Uterus (tissue), 4 donors: Measurements from ENCODE around the gene MYADML2. TPM values are rescaled to one million over a fixed set of nuclear protein-coding genes. Genes with fewer than 3 reads are reported as not detected.

Experiments used
- DNase-seq, 2 donors: peaks; one replicate each; pipeline ENCODE4 v3.0.0-alpha.2; 2019 to 2020
- H3K27ac ChIP-seq, 2 donors: fragments of 200-600 bp; sonication (generic); 1 replicate in 1 of 2; 2 replicates in 1 of 2; pipeline ENCODE4 v1.5.1; 2016 to 2018
- H3K27me3 ChIP-seq, 2 donors: fragments of 200-600 bp; sonication (generic); one replicate each; pipeline ENCODE4 v1.5.1; 2018 to 2019; ENCODE audit warnings: control low read depth in 1 of 2
- H3K36me3 ChIP-seq, 2 donors: fragments of 200-600 bp; sonication (generic); one replicate each; pipeline ENCODE4 v1.5.1; 2019; ENCODE audit warnings: control low read depth in 1 of 2
- H3K4me1 ChIP-seq, 2 donors: fragments of 200-600 bp; sonication (generic); one replicate each; pipeline ENCODE4 v1.5.1; 2018 to 2019; ENCODE audit warnings: control low read depth in 1 of 2
- H3K4me3 ChIP-seq, 2 donors: fragments of 200-600 bp; sonication (generic); 1 replicate in 1 of 2; 2 replicates in 1 of 2; pipeline ENCODE4 v1.5.1; 2018 to 2019; ENCODE audit warnings: mild to moderate bottlenecking in 1 of 2
- H3K9me3 ChIP-seq, 2 donors: fragments of 200-600 bp; sonication (generic); one replicate each; pipeline ENCODE4 v1.5.1; 2019; ENCODE audit warnings: control low read depth in 1 of 2
- CTCF ChIP-seq, 4 experiments: fragments of 200-600 bp in 2 of 4; fragments of 450-650 bp in 2 of 4; sonication (generic) in 2 of 4; IDR thresholded peaks; one replicate each; pipeline ENCODE4 v1.5.1; 2016 to 2019; ENCODE audit warnings: antibody characterized with exemption in 4 of 4, mild to moderate bottlenecking in 2 of 4, moderate library complexity in 1 of 4
- POLR2A ChIP-seq, 2 donors: fragments of 450-650 bp; IDR thresholded peaks; one replicate each; pipeline ENCODE4 v1.6.1; 2016; ENCODE audit warnings: antibody characterized with exemption in 2 of 2, mild to moderate bottlenecking in 1 of 2, moderate library complexity in 1 of 2
- intact Hi-C: fragments of 100-400 bp; cut with DNase I; formaldehyde crosslinking; loops from one replicate; pipeline ENCODE4 v1.15.1; 2023; ENCODE audit warnings: low total_unique reads
- total RNA-seq, 4 donors: library from RNA; depleted of rRNA in 3 of 4; stranded (reverse); fragments of >200 nt in 3 of 4; gene quantifications; one replicate each; pipeline versions ENCODE4 v1.1.0 to v1.2.4, GENCODE V29; 2014 to 2023
- donor health status: DM: yes; HTN: yes; CAD: no.

MYADML2 gene
- total RNA-seq, 4 donors from 2014 or later, result not detected

GRCh38 chr17:81993729-81994592 lies 46.9 kb upstream of the MYADML2 start:
- Histone ChIP-seq H3K27me3 (no peaks in the 10 kb centered on the region), H3K27ac (no peak overlapping the region), H3K4me3 (no peak overlapping the region), H3K4me1 (no peaks in the 10 kb centered on the region), H3K36me3 (no peaks in the 10 kb centered on the region), H3K9me3 (no peaks in the 10 kb centered on the region)
- intact Hi-C loops, result no loop called here
- no peak for DNase-seq
- TF ChIP-seq CTCF (IDR thresholded peaks at IDR 0.05) (no peak), POLR2A (IDR thresholded peaks at IDR 0.05) (no peak)

- Histone ChIP-seq H3K4me1 (no peaks in the 10 kb centered on the region), H3K27me3 (no peaks in the 10 kb centered on the region), H3K9me3 (no peaks in the 10 kb centered on the region), H3K27ac (no peak overlapping the region), H3K36me3 (no peaks in the 10 kb centered on the region), H3K4me3 (no peak overlapping the region)
- no peak for DNase-seq
- no peak for TF ChIP-seq POLR2A (IDR thresholded peaks at IDR 0.05)
- intact Hi-C loops, result no loop called here
These were observed 45.5 kb upstream of the MYADML2 start for GRCh38 chr17:81992306-81993102.

DNA sequence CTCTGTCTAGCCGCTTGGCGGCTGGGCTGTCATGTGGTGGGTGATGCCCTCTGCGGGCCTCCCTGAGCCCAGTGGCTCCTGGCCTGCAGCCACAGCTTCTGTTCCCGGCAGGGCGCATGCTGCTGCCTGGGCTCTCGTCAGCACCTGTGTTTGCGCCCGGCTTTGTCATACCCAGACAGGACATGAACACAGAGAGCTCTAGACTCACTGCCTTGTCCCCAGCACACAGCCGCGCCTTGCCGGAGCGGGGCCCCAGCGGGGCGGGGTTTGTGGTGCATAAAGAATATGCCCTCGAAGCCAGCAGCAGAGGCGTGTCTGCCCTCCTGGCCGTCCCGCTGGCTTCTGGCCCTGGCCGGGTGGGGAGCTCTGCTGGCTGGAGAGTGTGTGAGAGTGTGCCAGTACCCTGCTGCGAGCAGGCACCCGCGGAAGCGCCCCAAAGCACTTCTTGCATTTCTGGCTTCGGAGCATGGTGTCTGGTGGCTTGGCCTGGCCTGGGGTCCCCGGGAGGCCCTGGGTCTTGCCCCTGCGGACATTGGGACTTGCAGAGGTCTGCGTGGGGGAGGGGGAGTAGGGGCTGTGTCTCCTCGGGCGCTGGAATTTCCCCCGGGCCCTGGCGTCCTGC lies 44.8 kb upstream of the MYADML2 start:
- no peaks in the 10 kb centered on the region for H3K27me3 ChIP-seq
- no peaks in the 10 kb centered on the region for H3K9me3 ChIP-seq
- no peak overlapping the region for H3K27ac ChIP-seq
- TF ChIP-seq POLR2A (IDR thresholded peaks at IDR 0.05), result peak in 1 of 2 donors; percentile 20
- TF ChIP-seq CTCF (IDR thresholded peaks at IDR 0.05), result no peak
- no peak overlapping the region for H3K4me3 ChIP-seq
- no peaks in the 10 kb centered on the region for H3K36me3 ChIP-seq
- intact Hi-C loops, result no loop called here
- no peak for DNase-seq
- no peaks in the 10 kb centered on the region for H3K4me1 ChIP-seq

DNA sequence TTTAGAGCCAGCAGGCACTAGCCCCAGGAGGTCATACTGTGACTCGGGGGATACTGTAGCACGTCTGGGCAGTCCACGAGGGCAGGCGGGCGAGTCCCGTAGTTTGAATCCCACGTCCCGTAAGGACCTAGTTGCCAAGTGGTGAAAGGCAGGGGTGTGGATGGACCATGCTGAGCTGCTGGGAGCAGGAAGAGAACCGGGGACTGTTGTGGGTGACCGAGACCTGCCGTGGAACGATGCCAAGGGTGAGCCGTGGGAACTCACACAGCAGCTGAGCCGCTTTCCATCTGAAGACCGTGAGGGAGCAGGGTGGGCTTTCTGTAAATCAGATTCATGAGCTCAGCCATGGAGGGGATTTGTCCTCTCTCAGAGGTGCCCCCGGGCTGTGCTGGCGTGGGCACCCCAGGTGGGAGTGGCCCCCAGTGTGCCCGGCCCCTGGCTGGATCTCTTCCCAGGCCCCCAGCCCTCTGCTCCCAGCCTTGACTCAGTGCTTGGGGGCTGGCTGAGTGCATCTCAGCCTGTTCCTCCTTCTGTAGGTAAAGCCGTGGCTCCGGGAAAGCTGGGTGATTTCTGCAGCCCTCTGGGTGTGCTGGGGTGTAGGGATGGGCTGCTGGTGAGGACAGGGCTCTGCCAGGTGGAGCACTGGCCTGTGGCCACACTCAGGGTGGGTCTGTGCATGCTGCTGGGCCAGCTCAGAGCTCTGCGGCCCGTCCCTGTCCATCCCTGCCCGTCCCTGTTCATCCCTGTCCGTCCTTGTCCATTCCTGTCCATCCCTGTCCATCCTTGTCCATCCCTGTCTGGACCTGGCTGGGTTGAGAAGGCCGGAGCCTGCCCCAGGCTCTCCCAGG lies 44.0 kb upstream of the MYADML2 start:
- H3K4me1 ChIP-seq, result no peaks in the 10 kb centered on the region
- no peaks in the 10 kb centered on the region for H3K27me3 ChIP-seq
- intact Hi-C loops, result no loop called here
- no peaks in the 10 kb centered on the region for H3K9me3 ChIP-seq
- no peak for DNase-seq
- no peak overlapping the region for H3K27ac ChIP-seq
- TF ChIP-seq CTCF (IDR thresholded peaks at IDR 0.05) (no peak), POLR2A (IDR thresholded peaks at IDR 0.05) (no peak)
- H3K4me3 ChIP-seq, result no peak overlapping the region
- no peaks in the 10 kb centered on the region for H3K36me3 ChIP-seq

- Histone ChIP-seq H3K27me3 (no peaks in the 10 kb centered on the region), H3K27ac (no peak overlapping the region), H3K36me3 (no peaks in the 10 kb centered on the region), H3K4me1 (no peaks in the 10 kb centered on the region), H3K9me3 (no peaks in the 10 kb centered on the region), H3K4me3 (no peak overlapping the region)
- no peak for DNase-seq
- TF ChIP-seq CTCF (IDR thresholded peaks at IDR 0.05) (no peak), POLR2A (IDR thresholded peaks at IDR 0.05) (no peak)
- intact Hi-C loops, result no loop called here
These were observed 40.2 kb upstream of the MYADML2 start for GRCh38 chr17:81987161-81987770.
